OCI-LY7 (cell line): ENCODE data around the gene ANKRD9.

Experiments
- CTCF ChIP-seq: fragments of 200-600 bp; sonication (generic); conservative IDR thresholded peaks from 2 replicates; pipeline ENCODE4 v1.5.1; 2014; ENCODE audit warnings: mild to moderate bottlenecking, antibody characterized with exemption, low read length, moderate library complexity, mixed read lengths
- EZH2phosphoT487 ChIP-seq: fragments of 200-600 bp; sonication (generic); IDR thresholded peaks from 2 replicates; pipeline ENCODE4 v1.6.1; 2018; ENCODE audit warnings: low read depth, borderline replicate concordance, mild to moderate bottlenecking, mixed run types, antibody characterized with exemption, low read length, moderate library complexity, mixed read lengths

GRCh38 chr14:102540315-102541028 lies 30.9 kb upstream of the ANKRD9 start:
- TF ChIP-seq CTCF (no peak), EZH2phosphoT487 (no peak)
